Fibroblast of skin of left biceps (primary cell): ENCODE data around the gene EDEM1.
"Not testable (repeated sequence)": the region's sequence is repeated elsewhere in the genome, so short reads cannot be mapped to it uniquely, and the experiment has no call there.

Experiments used
- DNase-seq, 2 experiments: peaks; one replicate each; pipeline ENCODE4 v3.0.0-alpha.2; 2013; ENCODE audit warnings: low read depth in 2 of 2

The EDEM1 gene

GRCh38 chr3:5172018-5172417, 15.5 kb upstream of the EDEM1 start:
- no peak for DNase-seq

- DNase-seq = not testable (repeated sequence)
These were observed 8.5 kb upstream of the EDEM1 start for GRCh38 chr3:5179036-5179435.

- no peak for DNase-seq
These were observed 5.9 kb upstream of the EDEM1 start for GRCh38 chr3:5181469-5182141.

- not testable (repeated sequence) for DNase-seq
These were observed 3.8 kb upstream of the EDEM1 start for GRCh38 chr3:5183714-5184113.

- no peak for DNase-seq
These were observed 3.0 kb upstream of the EDEM1 start for GRCh38 chr3:5184499-5184898.

- no peak for DNase-seq
These were observed 2.3 kb upstream of the EDEM1 start for GRCh38 chr3:5185093-5185673.

- no peak for DNase-seq
These were observed 1.2 kb upstream of the EDEM1 start for GRCh38 chr3:5186089-5186857.

- DNase-seq = no peak
These were observed 700 bp upstream of the EDEM1 start for GRCh38 chr3:5186858-5187155.

GRCh38 chr3:5187920-5188418, 462 bp downstream of the EDEM1 start:
- DNase-seq = no peak

- DNase-seq = no peak
These were observed 1.1 kb downstream of the EDEM1 start for GRCh38 chr3:5188419-5189221.

GRCh38 chr3:5190147-5190791, 2.8 kb downstream of the EDEM1 start:
- no peak for DNase-seq

GRCh38 chr3:5191555-5192304, 4.2 kb downstream of the EDEM1 start:
- DNase-seq = no peak

GRCh38 chr3:5192571-5193365, 5.3 kb downstream of the EDEM1 start:
- no peak for DNase-seq

GRCh38 chr3:5194341-5194740, 6.8 kb downstream of the EDEM1 start:
- DNase-seq = no peak

- DNase-seq = no peak
These were observed 7.4 kb downstream of the EDEM1 start for GRCh38 chr3:5194801-5195509.

GRCh38 chr3:5195605-5196004, 8.1 kb downstream of the EDEM1 start:
- no peak for DNase-seq

GRCh38 chr3:5197022-5197421, 9.5 kb downstream of the EDEM1 start:
- DNase-seq = peak; percentile 52 to 56

GRCh38 chr3:5197470-5198312, 10.2 kb downstream of the EDEM1 start:
- peak in 1 of 2 experiments; percentile 64 for DNase-seq

GRCh38 chr3:5198313-5198677, 10.8 kb downstream of the EDEM1 start:
- no peak for DNase-seq
